Sigmoid colon (tissue), 4 donors: ENCODE results near the gene GNG2.

ENCODE experiments used
- CTCF ChIP-seq, 4 experiments: fragments of 450-650 bp in 3 of 4; fragments of 200-600 bp in 1 of 4; IDR thresholded peaks; one replicate each; pipeline ENCODE4 v1.5.1; 2016 to 2019; ENCODE audit warnings: antibody characterized with exemption in 4 of 4, mild to moderate bottlenecking in 3 of 4, moderate library complexity in 2 of 4
- EP300 ChIP-seq, 4 donors: sonication (generic); formaldehyde crosslinking; IDR thresholded peaks; one replicate each; pipeline ENCODE4 v1.6.1; 2017; ENCODE audit warnings: antibody characterized with exemption in 4 of 4
- POLR2A ChIP-seq, 2 donors: fragments of 450-650 bp; IDR thresholded peaks; one replicate each; pipeline ENCODE4 v1.6.1; 2016; ENCODE audit warnings: antibody characterized with exemption in 2 of 2, mild to moderate bottlenecking in 2 of 2, moderate library complexity in 2 of 2
- POLR2AphosphoS5 ChIP-seq, 4 donors: sonication (generic); formaldehyde crosslinking; IDR thresholded peaks; one replicate each; pipeline ENCODE4 v1.6.1; 2017; ENCODE audit warnings: antibody characterized with exemption in 4 of 4

GRCh38 chr14:51873221-51873893 is 12.9 kb downstream of the GNG2 start:
- TF ChIP-seq CTCF (IDR thresholded peaks at IDR 0.05) (no peak), POLR2A (IDR thresholded peaks at IDR 0.05) (no peak), EP300 (IDR thresholded peaks at IDR 0.05) (no peak), POLR2AphosphoS5 (IDR thresholded peaks at IDR 0.05) (peak in 1 of 4 donors; percentile 24)
